ENCODE results near the gene KLHDC8A.

KLHDC8A gene

GRCh38 chr1:205319081-205320018 lies 37.4 kb downstream of the KLHDC8A start:
- DNase-seq (ENCODE audit: low read depth in 3 of 3, low spot score in 1 of 3) = no peak

GRCh38 chr1:205318231-205318991 lies 38.3 kb downstream of the KLHDC8A start:
- DNase-seq (ENCODE audit: low read depth in 3 of 3, low spot score in 1 of 3) = no peak

- DNase-seq (ENCODE audit: low read depth in 3 of 3, low spot score in 1 of 3) = no peak
Measured at GRCh38 chr1:205317311-205317917, 39.3 kb downstream of the KLHDC8A start.

GRCh38 chr1:205316161-205316566 lies 40.6 kb downstream of the KLHDC8A start:
- no peak for DNase-seq (ENCODE audit: low read depth in 3 of 3, low spot score in 1 of 3)

- DNase-seq (ENCODE audit: low read depth in 3 of 3, low spot score in 1 of 3) = no peak
Measured at GRCh38 chr1:205315008-205315618, 41.6 kb downstream of the KLHDC8A start.

DNA sequence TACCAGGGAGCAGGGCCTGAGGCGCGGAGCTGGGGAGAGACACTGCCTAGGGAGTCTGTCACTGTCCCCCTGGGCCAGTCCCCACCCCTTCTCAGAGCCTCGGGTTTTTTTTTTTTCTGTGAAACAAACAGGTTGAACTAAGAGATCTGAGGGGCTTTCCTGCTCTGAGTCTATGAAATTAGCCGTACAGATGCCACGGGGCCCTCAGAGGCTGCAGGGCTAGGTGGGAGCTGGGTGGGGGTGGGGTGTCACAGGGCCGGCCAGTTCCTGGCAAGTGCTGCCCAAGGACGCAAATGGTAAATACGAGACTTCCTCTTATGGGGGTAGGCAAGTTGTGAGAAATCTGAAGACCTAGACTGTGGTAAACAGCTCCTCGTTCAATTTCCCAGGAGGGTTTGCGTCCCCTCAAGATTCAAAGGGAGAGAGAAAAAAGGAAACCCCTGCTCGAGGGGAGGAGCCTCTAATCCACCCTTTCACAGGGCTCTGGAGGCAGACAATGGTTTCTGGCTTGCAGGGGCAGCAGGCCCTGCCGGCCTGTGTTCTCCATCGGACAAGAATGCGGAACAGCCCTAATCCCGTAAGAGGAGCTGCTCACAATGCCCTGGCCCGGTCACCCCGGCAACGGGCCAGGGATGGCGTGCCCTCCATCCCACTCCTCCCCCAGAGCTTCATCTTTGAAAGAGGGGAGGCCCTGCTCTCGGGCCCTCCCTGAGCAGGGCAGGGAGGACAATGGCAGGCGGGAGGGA lies 43.0 kb downstream of the KLHDC8A start:
- DNase-seq (ENCODE audit: low read depth in 3 of 3, low spot score in 1 of 3) = no peak

- DNase-seq (ENCODE audit: low read depth in 3 of 3, low spot score in 1 of 3) = no peak
Measured at GRCh38 chr1:205312866-205313562, 43.7 kb downstream of the KLHDC8A start.

GRCh38 chr1:205310976-205311704 lies 45.6 kb downstream of the KLHDC8A start:
- no peak for DNase-seq (ENCODE audit: low read depth in 3 of 3, low spot score in 1 of 3)

DNA sequence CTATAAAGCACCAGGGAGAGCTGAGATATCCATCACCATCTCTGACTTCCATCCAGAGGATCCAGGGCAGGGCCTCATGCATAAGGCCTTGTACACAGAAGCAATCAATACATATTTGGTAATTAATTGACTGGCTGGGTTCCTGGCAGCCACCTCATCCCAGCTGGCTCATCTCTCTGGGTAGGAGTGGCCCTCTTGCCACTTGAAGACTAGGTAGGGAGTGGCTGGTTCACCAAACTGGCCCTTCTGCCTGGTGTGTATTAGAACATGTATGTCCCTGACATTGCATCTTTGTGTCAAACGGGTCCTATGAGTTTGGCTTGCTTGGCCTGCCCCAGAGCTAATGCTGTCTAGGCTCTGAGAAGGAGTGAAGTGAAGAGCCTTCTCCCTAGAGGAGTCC lies 47.0 kb downstream of the KLHDC8A start:
- DNase-seq (ENCODE audit: low read depth in 3 of 3, low spot score in 1 of 3) = no peak

GRCh38 chr1:205306929-205307566 lies 49.7 kb downstream of the KLHDC8A start:
- no peak for DNase-seq (ENCODE audit: low read depth in 3 of 3, low spot score in 1 of 3)

DNA sequence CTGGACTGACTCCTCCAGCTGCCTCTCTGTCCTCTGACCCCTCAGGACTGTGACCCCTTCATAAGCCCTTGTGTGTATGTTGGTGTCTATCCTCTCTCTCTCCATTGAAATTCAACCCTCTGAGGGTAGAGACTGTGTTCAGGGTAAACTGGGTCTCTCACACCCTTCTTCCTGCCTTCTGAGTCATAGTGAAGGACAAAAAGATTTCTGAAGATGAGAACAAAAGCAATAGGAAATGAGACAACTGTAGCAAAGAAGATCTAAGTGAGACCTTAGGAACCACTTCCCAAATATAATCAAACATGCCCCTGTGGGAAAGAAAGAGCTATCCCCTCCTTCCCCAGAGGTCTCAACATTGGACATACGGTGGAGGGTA lies 52.0 kb downstream of the KLHDC8A start:
- DNase-seq (ENCODE audit: low read depth in 3 of 3, low spot score in 1 of 3) = no peak

GRCh38 chr1:205304046-205304694 lies 52.6 kb downstream of the KLHDC8A start:
- DNase-seq (ENCODE audit: low read depth in 3 of 3, low spot score in 1 of 3) = no peak

DNA sequence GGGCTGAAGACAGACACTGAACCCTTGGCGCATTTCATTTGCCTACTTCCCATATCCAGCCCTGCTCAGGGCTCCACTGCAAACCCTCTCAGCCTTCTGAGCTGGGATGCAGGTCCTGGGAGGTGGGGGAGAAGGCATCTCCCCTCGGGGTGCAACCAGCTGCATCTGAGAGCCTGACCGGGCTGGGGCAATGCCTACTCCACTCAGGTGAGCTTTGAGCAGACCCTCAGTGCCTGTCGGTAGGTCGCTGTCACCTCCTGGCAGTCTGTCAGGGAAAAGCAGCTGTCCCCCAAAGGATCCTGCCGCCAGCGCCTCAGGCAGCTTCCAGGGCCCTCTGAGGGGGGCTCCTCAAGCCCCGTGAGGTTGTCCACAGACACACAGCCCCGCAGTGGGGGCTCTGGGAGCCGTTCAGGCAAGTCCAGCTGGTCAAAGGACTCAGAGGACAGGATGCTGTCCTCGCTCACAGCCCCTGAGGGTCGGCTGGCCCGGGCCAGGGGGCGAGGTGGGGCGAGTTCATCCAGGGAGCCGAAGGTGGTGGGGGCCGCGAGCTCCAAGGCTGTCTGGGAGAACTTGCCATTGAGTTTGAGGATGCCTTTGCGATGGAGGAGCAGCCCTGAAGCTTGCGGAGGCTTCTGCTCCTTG lies 53.4 kb downstream of the KLHDC8A start:
- DNase-seq (ENCODE audit: low read depth in 3 of 3, low spot score in 1 of 3) = no peak

GRCh38 chr1:205301842-205302588 lies 54.7 kb downstream of the KLHDC8A start:
- no peak for DNase-seq (ENCODE audit: low read depth in 3 of 3, low spot score in 1 of 3)

- DNase-seq (ENCODE audit: low read depth in 3 of 3, low spot score in 1 of 3) = no peak
Measured at GRCh38 chr1:205301205-205301821, 55.4 kb downstream of the KLHDC8A start.

- no peak for DNase-seq (ENCODE audit: low read depth in 3 of 3, low spot score in 1 of 3)
Measured at GRCh38 chr1:205300149-205300548, 56.6 kb downstream of the KLHDC8A start.

Data from stimulated activated CD4-positive, alpha-beta T cell treated with anti-CD3 and anti-CD28 coated beads, TNF-alpha, amount 100 ng/mL, for 1 hour (primary cell).